HepG2 (cell line): Measurements from ENCODE around the gene SNF8. TPM values are rescaled to one million over a fixed set of nuclear protein-coding genes. Genes with fewer than 3 reads are reported as not detected.

Source experiments
- ADNP ChIP-seq: sonication (generic); formaldehyde crosslinking; IDR thresholded peaks from 2 replicates; pipeline ENCODE4 v1.4.0; 2020; ENCODE audit warnings: missing genetic modification reagents
- ARHGAP35 ChIP-seq: sonication (generic); formaldehyde crosslinking; IDR thresholded peaks from 2 replicates; pipeline ENCODE4 v1.9.0; 2022; ENCODE audit warnings: mild to moderate bottlenecking, inconsistent platforms, moderate library complexity, missing genetic modification reagents, borderline replicate concordance
- ARNT ChIP-seq: fragments of 450-650 bp; IDR thresholded peaks from 2 replicates; pipeline ENCODE4 v1.6.1; 2017
- FOXC1 ChIP-seq: sonication (generic); formaldehyde crosslinking; IDR thresholded peaks from 2 replicates; pipeline ENCODE4 v1.8.0; 2022; ENCODE audit warnings: mild to moderate bottlenecking, missing genetic modification reagents, borderline replicate concordance
- KLF15 ChIP-seq: sonication (generic); formaldehyde crosslinking; IDR thresholded peaks from 2 replicates; pipeline ENCODE4 v1.8.1; 2023; ENCODE audit warnings: borderline replicate concordance, mild to moderate bottlenecking, inconsistent platforms, missing genetic modification reagents, mixed read lengths
- MAF1 ChIP-seq: sonication (generic); formaldehyde crosslinking; IDR thresholded peaks from 2 replicates; pipeline ENCODE4 v1.5.0; 2020; ENCODE audit warnings: missing genetic modification reagents, borderline replicate concordance
- MED13 ChIP-seq: sonication (generic); formaldehyde crosslinking; IDR thresholded peaks from 2 replicates; pipeline ENCODE4 v1.5.0; 2020; ENCODE audit warnings: missing genetic modification reagents
- NFIC ChIP-seq: IDR thresholded peaks from 2 replicates; pipeline ENCODE4 v1.6.1; 2012; ENCODE audit warnings: mild to moderate bottlenecking, low read length, inconsistent platforms
- SOX6 ChIP-seq, 2 experiments: fragments of 450-650 bp in 1 of 2; sonication (generic) in 1 of 2; formaldehyde crosslinking in 1 of 2; IDR thresholded peaks; 2 replicates each; pipeline versions ENCODE4 v1.4.0 to v1.6.1; 2017 to 2020; ENCODE audit warnings: antibody characterized with exemption in 1 of 2, mild to moderate bottlenecking in 1 of 2, missing genetic modification reagents in 1 of 2
- ZBTB1 ChIP-seq: sonication (generic); formaldehyde crosslinking; IDR thresholded peaks from 2 replicates; pipeline ENCODE4 v1.4.0; 2020; ENCODE audit warnings: missing genetic modification reagents, borderline replicate concordance
- ZNF225 ChIP-seq: sonication (generic); formaldehyde crosslinking; IDR thresholded peaks from 2 replicates; pipeline ENCODE4 v1.4.0; 2020; ENCODE audit warnings: mild to moderate bottlenecking, missing genetic modification reagents
- ZNF430 ChIP-seq: sonication (generic); formaldehyde crosslinking; IDR thresholded peaks from 2 replicates; pipeline ENCODE4 v1.9.0; 2021; ENCODE audit warnings: mild to moderate bottlenecking, missing genetic modification reagents
- ZNF891 ChIP-seq: sonication (generic); formaldehyde crosslinking; IDR thresholded peaks from 2 replicates; pipeline ENCODE4 v1.5.0; 2020; ENCODE audit warnings: mild to moderate bottlenecking, missing genetic modification reagents
- ZSCAN12 ChIP-seq: sonication (generic); formaldehyde crosslinking; IDR thresholded peaks from 2 replicates; pipeline ENCODE4 v1.9.0; 2021; ENCODE audit warnings: mild to moderate bottlenecking, missing genetic modification reagents
- polyA plus RNA-seq, 8 experiments: library from polyadenylated mRNA; depleted of rRNA in 3 of 8; stranded (reverse) in 7 of 8; unstranded in 1 of 8; fragments of >200 nt; fragmentation: Illumina TruSeq in 4 of 8; extraction: Trizol in 4 of 8; gene quantifications; 2 replicates each; pipeline versions ENCODE4 v1.2.1 to v1.2.3, GENCODE V29; 2011 to 2016; ENCODE audit warnings: low read depth in 4 of 8, missing spikeins in 1 of 8, mixed read lengths in 1 of 8; ENCODE audit not compliant: insufficient read depth in 1 of 8
- total RNA-seq, 5 experiments: library from RNA; depleted of rRNA; stranded (reverse); fragments of >200 nt; fragmentation: Illumina TruSeq; extraction: Trizol; gene quantifications; 2 replicates each; pipeline ENCODE4 v1.2.3, GENCODE V29; 2016; ENCODE audit warnings: low read depth in 1 of 5
- TF ChIP-seq, protein P1 (sequence below), 2 experiments: sonication (generic) in 1 of 2; formaldehyde crosslinking in 1 of 2; IDR thresholded peaks; 2 replicates each; pipeline versions ENCODE4 v1.4.0 to v1.6.1; 2018 to 2020; ENCODE audit warnings: missing genetic modification reagents in 2 of 2, borderline replicate concordance in 1 of 2, low read depth in 1 of 2, mild to moderate bottlenecking in 1 of 2, missing biosample characterization in 1 of 2
- TF ChIP-seq, protein P2 (sequence below): IDR thresholded peaks from 2 replicates; pipeline ENCODE4 v1.6.1; 2016; ENCODE audit warnings: low read depth
- TF ChIP-seq, protein P3 (sequence below): sonication (generic); formaldehyde crosslinking; IDR thresholded peaks from 2 replicates; pipeline ENCODE4 v1.4.0; 2020; ENCODE audit warnings: mild to moderate bottlenecking, missing genetic modification reagents
- TF ChIP-seq, protein P4 (sequence below): sonication (generic); formaldehyde crosslinking; IDR thresholded peaks from 2 replicates; pipeline ENCODE4 v1.9.0; 2022; ENCODE audit warnings: missing genetic modification reagents, mild to moderate bottlenecking, borderline replicate concordance
- TF ChIP-seq, protein P5 (sequence below): IDR thresholded peaks from 2 replicates; pipeline ENCODE4 v1.6.1; 2018; ENCODE audit warnings: missing genetic modification reagents, mild to moderate bottlenecking, missing compliant biosample characterization
- TF ChIP-seq, protein P6 (sequence below): sonication (generic); formaldehyde crosslinking; conservative IDR thresholded peaks from 2 replicates; pipeline ENCODE4 v1.8.0; 2022; ENCODE audit warnings: missing genetic modification reagents

Gene SNF8
- total and polyA plus RNA-seq, 2 of the 13 experiments (the other 11 are each of a cell fraction or from before 2014, with no cell fraction given) = 114 to 153 TPM

DNA sequence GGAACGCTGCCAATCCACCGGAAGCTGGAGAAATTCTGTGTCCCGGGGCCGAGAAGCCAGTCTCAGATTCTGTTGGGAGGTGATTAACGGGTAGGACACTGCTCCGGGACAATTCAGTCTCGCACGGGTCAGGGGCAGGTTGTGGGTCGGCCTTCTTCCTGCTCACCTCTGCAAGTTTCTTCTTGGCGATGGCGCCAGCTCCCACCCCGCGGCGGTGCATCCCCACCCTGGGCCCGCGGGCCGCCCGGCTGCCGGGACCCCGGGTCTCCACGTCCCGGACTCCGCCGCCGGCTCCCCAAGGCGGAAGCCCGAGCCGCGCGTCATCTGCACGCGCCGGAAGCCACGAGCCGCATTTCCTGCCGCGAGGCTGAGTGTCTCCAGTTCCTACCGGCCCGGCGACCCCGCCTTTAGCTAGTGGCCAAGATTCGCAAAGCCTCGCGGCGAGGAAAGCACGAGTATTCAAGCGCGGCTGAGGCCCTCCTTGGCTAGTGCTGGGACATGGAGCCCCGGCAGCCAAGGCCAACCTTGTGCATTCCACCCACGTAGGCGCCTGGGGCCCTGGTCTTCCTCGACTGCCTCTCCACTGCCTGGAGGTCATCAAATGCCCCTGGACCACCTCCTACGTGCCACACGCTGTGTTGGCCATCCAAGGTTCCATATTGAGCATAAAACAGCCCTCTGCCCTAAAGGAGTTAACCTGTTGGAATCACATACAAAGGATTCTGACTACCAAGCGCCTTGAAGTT lies at the start of gene SNF8 (continued):
- TF ChIP-seq, protein P1, sequence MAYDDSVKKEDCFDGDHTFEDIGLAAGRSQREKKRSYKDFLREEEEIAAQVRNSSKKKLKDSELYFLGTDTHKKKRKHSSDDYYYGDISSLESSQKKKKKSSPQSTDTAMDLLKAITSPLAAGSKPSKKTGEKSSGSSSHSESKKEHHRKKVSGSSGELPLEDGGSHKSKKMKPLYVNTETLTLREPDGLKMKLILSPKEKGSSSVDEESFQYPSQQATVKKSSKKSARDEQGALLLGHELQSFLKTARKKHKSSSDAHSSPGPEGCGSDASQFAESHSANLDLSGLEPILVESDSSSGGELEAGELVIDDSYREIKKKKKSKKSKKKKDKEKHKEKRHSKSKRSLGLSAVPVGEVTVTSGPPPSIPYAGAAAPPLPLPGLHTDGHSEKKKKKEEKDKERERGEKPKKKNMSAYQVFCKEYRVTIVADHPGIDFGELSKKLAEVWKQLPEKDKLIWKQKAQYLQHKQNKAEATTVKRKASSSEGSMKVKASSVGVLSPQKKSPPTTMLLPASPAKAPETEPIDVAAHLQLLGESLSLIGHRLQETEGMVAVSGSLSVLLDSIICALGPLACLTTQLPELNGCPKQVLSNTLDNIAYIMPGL (CRISPR knock-in tag; IDR thresholded peaks at IDR 0.05; ENCODE audit: borderline replicate concordance in 1 of 2, low read depth in 1 of 2) = peak; percentile 86 to 93
- TF ChIP-seq, protein P2, sequence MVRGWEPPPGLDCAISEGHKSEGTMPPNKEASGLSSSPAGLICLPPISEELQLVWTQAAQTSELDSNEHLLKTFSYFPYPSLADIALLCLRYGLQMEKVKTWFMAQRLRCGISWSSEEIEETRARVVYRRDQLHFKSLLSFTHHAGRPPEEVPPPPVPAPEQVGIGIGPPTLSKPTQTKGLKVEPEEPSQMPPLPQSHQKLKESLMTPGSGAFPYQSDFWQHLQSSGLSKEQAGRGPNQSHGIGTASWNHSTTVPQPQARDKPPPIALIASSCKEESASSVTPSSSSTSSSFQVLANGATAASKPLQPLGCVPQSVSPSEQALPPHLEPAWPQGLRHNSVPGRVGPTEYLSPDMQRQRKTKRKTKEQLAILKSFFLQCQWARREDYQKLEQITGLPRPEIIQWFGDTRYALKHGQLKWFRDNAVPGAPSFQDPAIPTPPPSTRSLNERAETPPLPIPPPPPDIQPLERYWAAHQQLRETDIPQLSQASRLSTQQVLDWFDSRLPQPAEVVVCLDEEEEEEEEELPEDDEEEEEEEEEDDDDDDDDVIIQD (CRISPR knock-in tag) = no peak
- TF ChIP-seq SOX6 (IDR thresholded peaks at IDR 0.05) = no peak
- peak; percentile 69 for TF ChIP-seq SOX6 (CRISPR knock-in tag; IDR thresholded peaks at IDR 0.05)
- peak; percentile 93 for TF ChIP-seq ZNF225
- TF ChIP-seq ZNF891 (CRISPR knock-in tag) = peak; percentile 95
- TF ChIP-seq ZSCAN12 (CRISPR knock-in tag) = peak; percentile 71; the same call in 1 of the 2 replicates
- TF ChIP-seq, protein P3, sequence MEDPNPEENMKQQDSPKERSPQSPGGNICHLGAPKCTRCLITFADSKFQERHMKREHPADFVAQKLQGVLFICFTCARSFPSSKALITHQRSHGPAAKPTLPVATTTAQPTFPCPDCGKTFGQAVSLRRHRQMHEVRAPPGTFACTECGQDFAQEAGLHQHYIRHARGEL = peak; percentile 74; the same call in 1 of the 2 replicates
- TF ChIP-seq ZNF430 (CRISPR knock-in tag) = no peak
- TF ChIP-seq, protein P4, sequence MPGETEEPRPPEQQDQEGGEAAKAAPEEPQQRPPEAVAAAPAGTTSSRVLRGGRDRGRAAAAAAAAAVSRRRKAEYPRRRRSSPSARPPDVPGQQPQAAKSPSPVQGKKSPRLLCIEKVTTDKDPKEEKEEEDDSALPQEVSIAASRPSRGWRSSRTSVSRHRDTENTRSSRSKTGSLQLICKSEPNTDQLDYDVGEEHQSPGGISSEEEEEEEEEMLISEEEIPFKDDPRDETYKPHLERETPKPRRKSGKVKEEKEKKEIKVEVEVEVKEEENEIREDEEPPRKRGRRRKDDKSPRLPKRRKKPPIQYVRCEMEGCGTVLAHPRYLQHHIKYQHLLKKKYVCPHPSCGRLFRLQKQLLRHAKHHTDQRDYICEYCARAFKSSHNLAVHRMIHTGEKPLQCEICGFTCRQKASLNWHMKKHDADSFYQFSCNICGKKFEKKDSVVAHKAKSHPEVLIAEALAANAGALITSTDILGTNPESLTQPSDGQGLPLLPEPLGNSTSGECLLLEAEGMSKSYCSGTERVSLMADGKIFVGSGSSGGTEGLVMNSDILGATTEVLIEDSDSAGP = peak; percentile 96
- TF ChIP-seq ADNP (CRISPR knock-in tag) = no peak
- peak; percentile 98 for TF ChIP-seq ARHGAP35 (CRISPR knock-in tag)
- TF ChIP-seq MED13 = peak; percentile 76
- TF ChIP-seq, protein P5, sequence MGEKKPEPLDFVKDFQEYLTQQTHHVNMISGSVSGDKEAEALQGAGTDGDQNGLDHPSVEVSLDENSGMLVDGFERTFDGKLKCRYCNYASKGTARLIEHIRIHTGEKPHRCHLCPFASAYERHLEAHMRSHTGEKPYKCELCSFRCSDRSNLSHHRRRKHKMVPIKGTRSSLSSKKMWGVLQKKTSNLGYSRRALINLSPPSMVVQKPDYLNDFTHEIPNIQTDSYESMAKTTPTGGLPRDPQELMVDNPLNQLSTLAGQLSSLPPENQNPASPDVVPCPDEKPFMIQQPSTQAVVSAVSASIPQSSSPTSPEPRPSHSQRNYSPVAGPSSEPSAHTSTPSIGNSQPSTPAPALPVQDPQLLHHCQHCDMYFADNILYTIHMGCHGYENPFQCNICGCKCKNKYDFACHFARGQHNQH (CRISPR knock-in tag) = peak; percentile 85; the same call in 1 of the 2 replicates
- TF ChIP-seq FOXC1 (CRISPR knock-in tag) = peak; percentile 95
- 0 out of 2 replicates have a peak, but pooled peaks have one; percentile 27 for TF ChIP-seq ZBTB1
- TF ChIP-seq, protein P6, sequence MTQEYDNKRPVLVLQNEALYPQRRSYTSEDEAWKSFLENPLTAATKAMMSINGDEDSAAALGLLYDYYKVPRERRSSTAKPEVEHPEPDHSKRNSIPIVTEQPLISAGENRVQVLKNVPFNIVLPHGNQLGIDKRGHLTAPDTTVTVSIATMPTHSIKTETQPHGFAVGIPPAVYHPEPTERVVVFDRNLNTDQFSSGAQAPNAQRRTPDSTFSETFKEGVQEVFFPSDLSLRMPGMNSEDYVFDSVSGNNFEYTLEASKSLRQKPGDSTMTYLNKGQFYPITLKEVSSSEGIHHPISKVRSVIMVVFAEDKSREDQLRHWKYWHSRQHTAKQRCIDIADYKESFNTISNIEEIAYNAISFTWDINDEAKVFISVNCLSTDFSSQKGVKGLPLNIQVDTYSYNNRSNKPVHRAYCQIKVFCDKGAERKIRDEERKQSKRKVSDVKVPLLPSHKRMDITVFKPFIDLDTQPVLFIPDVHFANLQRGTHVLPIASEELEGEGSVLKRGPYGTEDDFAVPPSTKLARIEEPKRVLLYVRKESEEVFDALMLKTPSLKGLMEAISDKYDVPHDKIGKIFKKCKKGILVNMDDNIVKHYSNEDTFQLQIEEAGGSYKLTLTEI (CRISPR knock-in tag) = no peak
- TF ChIP-seq NFIC = no peak
- no peak for TF ChIP-seq ARNT
- peak; percentile 73; the same call in 1 of the 2 replicates for TF ChIP-seq MAF1 (CRISPR knock-in tag)
- TF ChIP-seq KLF15 = peak; percentile 85
